HEK293 (cell line): Measurements from ENCODE around the gene ATG10.

Experiments
- CTCF ChIA-PET: fragments of 350-600 bp; formaldehyde crosslinking; extraction: SDS; loops from one replicate; lab custom pipeline; 2021; ENCODE audit warnings: antibody characterized with exemption; lab: Yijun Ruan, JAX
- POLR2A ChIA-PET: fragments of 300-600 bp; formaldehyde crosslinking; extraction: SDS; loops from one replicate; lab custom pipeline; 2020; ENCODE audit warnings: antibody characterized with exemption, inconsistent platforms; lab: Yijun Ruan, JAX
- H3K27ac ChIP-seq: fragments of 200-500 bp; sonication (Bioruptor generic); 2 replicates; pipeline ENCODE4 v1.5.1; 2014; ENCODE audit warnings: low read depth, low read length, control low read depth, inconsistent platforms; ENCODE audit errors: extremely low read depth
- H3K36me3 ChIP-seq, 2 experiments: fragments of 200-500 bp in 1 of 2; sonication (Bioruptor generic) in 1 of 2; 1 replicate in 1 of 2; 2 replicates in 1 of 2; pipeline ENCODE4 v1.5.1; 2014 to 2017; ENCODE audit warnings: inconsistent platforms in 2 of 2, low read length in 2 of 2; ENCODE audit not compliant: control insufficient read depth in 2 of 2, insufficient read depth in 1 of 2
- H3K4me1 ChIP-seq: fragments of 200-500 bp; sonication (Bioruptor generic); 2 replicates; pipeline ENCODE4 v1.5.1; 2014; ENCODE audit warnings: mild to moderate bottlenecking, low read length, inconsistent platforms; ENCODE audit not compliant: control insufficient read depth, insufficient read depth
- H3K4me3 ChIP-seq: 2 replicates; pipeline ENCODE4 v1.5.1; 2011; ENCODE audit warnings: low read depth, mild to moderate bottlenecking, control low read depth, low read length, moderate library complexity
- H3K9me3 ChIP-seq: fragments of 200-500 bp; sonication (Bioruptor generic); 2 replicates; pipeline ENCODE4 v1.5.1; 2014; ENCODE audit warnings: low read depth, low read length, inconsistent platforms; ENCODE audit not compliant: control insufficient read depth, insufficient read depth
- GLIS1 ChIP-seq: fragments of 450-650 bp; formaldehyde crosslinking; IDR thresholded peaks from 2 replicates; pipeline ENCODE4 v1.5.1; 2016; ENCODE audit warnings: missing biosample characterization, missing genetic modification characterization
- KLF16 ChIP-seq: fragments of 450-650 bp; formaldehyde crosslinking; IDR thresholded peaks from 2 replicates; pipeline ENCODE4 v1.5.1; 2017; ENCODE audit warnings: missing biosample characterization, missing genetic modification characterization
- MEIS1 ChIP-seq: sonication (generic); formaldehyde crosslinking; IDR thresholded peaks from 2 replicates; pipeline ENCODE4 v1.8.1; 2022; ENCODE audit warnings: missing genetic modification reagents, mild to moderate bottlenecking, borderline replicate concordance
- PATZ1 ChIP-seq: fragments of 450-650 bp; formaldehyde crosslinking; IDR thresholded peaks from 2 replicates; pipeline ENCODE4 v1.5.1; 2016; ENCODE audit warnings: missing biosample characterization, missing genetic modification characterization
- SETDB1 ChIP-seq: IDR thresholded peaks from one replicate; pipeline ENCODE4 v1.6.1; 2017; ENCODE audit warnings: mild to moderate bottlenecking, low read length, moderate library complexity, mixed read lengths; ENCODE audit not compliant: insufficient read length
- YY1 ChIP-seq: fragments of 450-650 bp; formaldehyde crosslinking; IDR thresholded peaks from 2 replicates; pipeline ENCODE4 v1.5.1; 2018; ENCODE audit warnings: missing biosample characterization, missing genetic modification characterization
- YY2 ChIP-seq: fragments of 450-650 bp; formaldehyde crosslinking; IDR thresholded peaks from 2 replicates; pipeline ENCODE4 v1.5.1; 2016; ENCODE audit warnings: missing biosample characterization, missing genetic modification characterization
- ZBTB49 ChIP-seq: fragments of 450-650 bp; formaldehyde crosslinking; IDR thresholded peaks from 2 replicates; pipeline ENCODE4 v1.5.1; 2016; ENCODE audit warnings: missing biosample characterization, missing genetic modification characterization, low read depth
- ZBTB7A ChIP-seq: fragments of 450-650 bp; formaldehyde crosslinking; IDR thresholded peaks from 2 replicates; pipeline ENCODE4 v1.5.1; 2016; ENCODE audit warnings: low read depth, missing biosample characterization, missing genetic modification characterization
- ZNF18 ChIP-seq: fragments of 450-650 bp; formaldehyde crosslinking; IDR thresholded peaks from 2 replicates; pipeline ENCODE4 v1.5.1; 2016; ENCODE audit warnings: missing biosample characterization, missing genetic modification characterization
- ZNF202 ChIP-seq: fragments of 450-650 bp; formaldehyde crosslinking; IDR thresholded peaks from 2 replicates; pipeline ENCODE4 v1.5.1; 2016; ENCODE audit warnings: missing biosample characterization, missing genetic modification characterization, borderline replicate concordance
- ZNF266 ChIP-seq: fragments of 450-650 bp; formaldehyde crosslinking; IDR thresholded peaks from 2 replicates; pipeline ENCODE4 v1.5.1; 2016; ENCODE audit warnings: missing biosample characterization, missing genetic modification characterization, low read depth
- ZNF341 ChIP-seq: fragments of 450-650 bp; formaldehyde crosslinking; IDR thresholded peaks from 2 replicates; pipeline ENCODE4; 2016; ENCODE audit warnings: low read depth, missing biosample characterization, missing genetic modification characterization
- ZNF366 ChIP-seq: fragments of 450-650 bp; formaldehyde crosslinking; conservative IDR thresholded peaks from 2 replicates; pipeline ENCODE4 v1.5.1; 2016; ENCODE audit warnings: missing biosample characterization, missing genetic modification characterization
- ZNF404 ChIP-seq: fragments of 450-650 bp; formaldehyde crosslinking; IDR thresholded peaks from 2 replicates; pipeline ENCODE4 v1.5.1; 2017; ENCODE audit warnings: missing biosample characterization, missing genetic modification characterization
- ZNF416 ChIP-seq: fragments of 450-650 bp; formaldehyde crosslinking; IDR thresholded peaks from 2 replicates; pipeline ENCODE4 v1.5.1; 2016; ENCODE audit warnings: missing biosample characterization, missing genetic modification characterization
- ZNF473 ChIP-seq: fragments of 450-650 bp; formaldehyde crosslinking; IDR thresholded peaks from 2 replicates; pipeline ENCODE4 v1.5.1; 2017; ENCODE audit warnings: missing biosample characterization, missing genetic modification characterization
- ZNF488 ChIP-seq: fragments of 450-650 bp; formaldehyde crosslinking; IDR thresholded peaks from 2 replicates; pipeline ENCODE4 v1.5.1; 2016; ENCODE audit warnings: missing biosample characterization, missing genetic modification characterization
- ZNF501 ChIP-seq: fragments of 450-650 bp; formaldehyde crosslinking; IDR thresholded peaks from 2 replicates; pipeline ENCODE4 v1.5.1; 2016; ENCODE audit warnings: missing biosample characterization, missing genetic modification characterization
- ZNF510 ChIP-seq: fragments of 450-650 bp; formaldehyde crosslinking; IDR thresholded peaks from 2 replicates; pipeline ENCODE4 v1.5.1; 2018; ENCODE audit warnings: mild to moderate bottlenecking, missing genetic modification characterization, missing biosample characterization; ENCODE audit not compliant: insufficient replicate concordance
- ZNF571 ChIP-seq: fragments of 450-650 bp; formaldehyde crosslinking; IDR thresholded peaks from 2 replicates; pipeline ENCODE4 v1.5.0; 2017; ENCODE audit warnings: missing biosample characterization, missing genetic modification characterization
- ZNF707 ChIP-seq: fragments of 450-650 bp; formaldehyde crosslinking; IDR thresholded peaks from 2 replicates; pipeline ENCODE4 v1.5.1; 2016; ENCODE audit warnings: missing biosample characterization, missing genetic modification characterization
- ZNF830 ChIP-seq: fragments of 450-650 bp; IDR thresholded peaks from 2 replicates; pipeline ENCODE4 v1.5.0; 2018; ENCODE audit warnings: missing biosample characterization, missing genetic modification characterization, low read depth, mild to moderate bottlenecking, moderate library complexity
- ZNF843 ChIP-seq: fragments of 450-650 bp; formaldehyde crosslinking; IDR thresholded peaks from 2 replicates; pipeline ENCODE4 v1.5.1; 2016; ENCODE audit warnings: missing biosample characterization, missing genetic modification characterization
- ZSCAN4 ChIP-seq: fragments of 450-650 bp; formaldehyde crosslinking; IDR thresholded peaks from 2 replicates; pipeline ENCODE4 v1.5.1; 2017; ENCODE audit warnings: missing biosample characterization, missing genetic modification characterization

Gene ATG10

GRCh38 chr5:81936750-81937149 lies 35.1 kb upstream of the ATG10 start:
- no peak overlapping the region for H3K27ac ChIP-seq
- CTCF ChIA-PET: no interaction called here
- H3K9me3 ChIP-seq: no peaks in the 10 kb centered on the region; the same call in 1 of the 2 replicates
- POLR2A ChIA-PET: no interaction called here
- H3K36me3 ChIP-seq: no peaks in the 10 kb centered on the region
- H3K4me1 ChIP-seq: no peaks in the 10 kb centered on the region
- H3K4me3 ChIP-seq: no peak overlapping the region
- TF ChIP-seq ZNF510: no peak
- no peak for TF ChIP-seq ZSCAN4 (tag by site-specific recombination)
- no peak for TF ChIP-seq GLIS1 (tag by site-specific recombination)
- TF ChIP-seq ZNF473 (tag by site-specific recombination): no peak
- no peak for TF ChIP-seq PATZ1 (tag by site-specific recombination)
- TF ChIP-seq ZNF707 (tag by site-specific recombination): no peak
- TF ChIP-seq ZNF488 (tag by site-specific recombination): no peak
- no peak for TF ChIP-seq ZBTB7A (tag by site-specific recombination)
- TF ChIP-seq YY2 (tag by site-specific recombination): no peak
- TF ChIP-seq ZNF266: no peak
- no peak for TF ChIP-seq ZNF416
- TF ChIP-seq ZNF843: no peak
- TF ChIP-seq ZBTB49: no peak
- no peak for TF ChIP-seq ZNF202 (tag by site-specific recombination)
- no peak for TF ChIP-seq MEIS1 (CRISPR knock-in tag)
- no peak for TF ChIP-seq KLF16 (tag by site-specific recombination)
- no peak for TF ChIP-seq ZNF404 (tag by site-specific recombination)
- no peak for TF ChIP-seq ZNF341 (tag by site-specific recombination)
- TF ChIP-seq YY1 (tag by site-specific recombination): no peak
- no peak for TF ChIP-seq ZNF571

GRCh38 chr5:81942746-81943145 lies 29.1 kb upstream of the ATG10 start:
- H3K4me3 ChIP-seq: no peak overlapping the region
- H3K36me3 ChIP-seq: no peaks in the 10 kb centered on the region
- ChIA-PET POLR2A (no interaction called here), CTCF (no interaction called here)
- no peaks in the 10 kb centered on the region; the same call in 1 of the 2 replicates for H3K9me3 ChIP-seq
- H3K27ac ChIP-seq: no peak overlapping the region
- TF ChIP-seq ZNF501 (tag by site-specific recombination): no peak
- no peak for TF ChIP-seq ZNF366 (tag by site-specific recombination)
- TF ChIP-seq ZNF830 (tag by site-specific recombination): no peak
- TF ChIP-seq ZNF18: no peak
- TF ChIP-seq SETDB1: peak; percentile 77
- no peaks in the 10 kb centered on the region for H3K4me1 ChIP-seq
